ENCODE data around the gene GCFC2. TPM values are rescaled to one million over a fixed set of nuclear protein-coding genes. Genes with fewer than 3 reads are reported as not detected.

The GCFC2 gene
- total and polyA plus RNA-seq, 12 donors = 7.7 to 23.0 (median 12.8) TPM

GRCh38 chr2:75655861-75656260 lies 54.9 kb downstream of the GCFC2 start:
- 83 to 86% methylated on average over 1 of the region's 1 CpG for WGBS, 2 donors
- H3K27me3 ChIP-seq = no peaks in the 10 kb centered on the region
- no peak overlapping the region for H3K27ac ChIP-seq
- DNase-seq (no peak), ATAC-seq (no peak)
- intact Hi-C loops (cut with DNase I) = no loop called here
- H3K36me3 ChIP-seq = peaks cover 0 to 100% (median 69%) of the 10 kb centered on the region in 9 donors
- peaks cover 0 to 22% (median 0%) of the 10 kb centered on the region in 11 donors for H3K9me3 ChIP-seq
- no peak for TF ChIP-seq CTCF (IDR thresholded peaks at IDR 0.05)
- no peaks in the 10 kb centered on the region for H3K4me1 ChIP-seq
- H3K4me3 ChIP-seq = no peak overlapping the region

DNA sequence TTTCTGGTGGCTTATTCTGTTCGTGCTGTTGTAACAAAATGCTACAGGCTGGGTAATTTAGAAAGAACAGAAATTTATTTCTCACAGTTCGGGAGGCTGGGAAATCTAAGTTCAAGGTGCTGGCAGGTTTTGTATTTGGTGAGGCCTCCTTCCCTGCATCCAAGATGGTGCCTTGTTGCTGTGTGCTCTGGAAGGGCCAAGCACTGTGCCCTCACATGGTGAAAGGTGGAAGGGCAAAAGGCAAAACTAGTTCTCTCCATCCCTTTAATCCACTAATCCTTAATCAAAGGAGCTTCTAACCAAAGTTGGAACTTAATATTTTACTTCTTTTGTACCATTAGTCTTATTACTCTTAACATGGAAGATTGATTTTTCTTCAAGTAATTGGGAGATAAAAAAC lies 56.7 kb downstream of the GCFC2 start:
- H3K27ac ChIP-seq = no peak overlapping the region
- intact Hi-C loops (cut with DNase I) = no loop called here
- no peak overlapping the region for H3K4me3 ChIP-seq
- no peak for TF ChIP-seq CTCF (IDR thresholded peaks at IDR 0.05)
- H3K27me3 ChIP-seq = no peaks in the 10 kb centered on the region
- H3K9me3 ChIP-seq = peaks cover 0 to 12% (median 0%) of the 10 kb centered on the region in 11 donors
- DNase-seq = no peak
- peaks cover 0 to 7% (median 0%) of the 10 kb centered on the region in 9 donors for H3K4me1 ChIP-seq
- WGBS, 2 donors = 98% methylated on average over 2 of the region's 2 CpGs
- ATAC-seq = no peak
- H3K36me3 ChIP-seq = peaks cover 0 to 100% (median 63%) of the 10 kb centered on the region in 9 donors

DNA sequence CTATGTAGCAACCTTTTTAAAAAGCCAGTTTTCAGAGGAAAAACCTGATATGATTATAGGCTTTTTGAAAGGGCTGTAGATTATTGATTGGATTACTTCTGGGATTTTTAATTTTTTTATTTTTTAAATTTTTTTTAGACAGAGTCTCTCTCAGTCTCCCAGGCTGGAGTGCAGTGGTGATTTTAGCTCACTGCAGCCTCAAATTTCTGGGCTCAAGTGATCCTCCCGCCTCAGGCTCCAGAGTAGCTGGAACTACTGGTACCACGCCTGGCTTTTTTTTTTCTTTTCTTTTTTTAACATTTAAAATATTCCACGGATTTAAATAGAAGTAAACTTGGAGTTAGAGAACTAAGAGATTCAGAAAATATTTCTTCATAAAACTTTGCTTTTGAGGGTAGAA lies 62.9 kb downstream of the GCFC2 start:
- no peak for ATAC-seq
- 81 to 84% methylated on average over 3 of the region's 3 CpGs for WGBS, 2 donors
- Histone ChIP-seq H3K4me3 (peak overlapping the region in 8 of 10 donors; percentile 52 to 99 (median 89)), H3K4me1 (peaks cover 0 to 29% (median 19%) of the 10 kb centered on the region in 9 donors), H3K9me3 (no peaks in the 10 kb centered on the region), H3K27ac (no peak overlapping the region), H3K36me3 (peaks cover 0 to 47% (median 20%) of the 10 kb centered on the region in 9 donors), H3K27me3 (no peaks in the 10 kb centered on the region)
- no peak for TF ChIP-seq CTCF (IDR thresholded peaks at IDR 0.05)
- no peak for DNase-seq
- intact Hi-C loops (cut with DNase I) = loop anchor here in 1 of 10 donors (10.0 kb wide), 1 partner anchor 67 kb away; the partner anchor contains the start of gene GCFC2

DNA sequence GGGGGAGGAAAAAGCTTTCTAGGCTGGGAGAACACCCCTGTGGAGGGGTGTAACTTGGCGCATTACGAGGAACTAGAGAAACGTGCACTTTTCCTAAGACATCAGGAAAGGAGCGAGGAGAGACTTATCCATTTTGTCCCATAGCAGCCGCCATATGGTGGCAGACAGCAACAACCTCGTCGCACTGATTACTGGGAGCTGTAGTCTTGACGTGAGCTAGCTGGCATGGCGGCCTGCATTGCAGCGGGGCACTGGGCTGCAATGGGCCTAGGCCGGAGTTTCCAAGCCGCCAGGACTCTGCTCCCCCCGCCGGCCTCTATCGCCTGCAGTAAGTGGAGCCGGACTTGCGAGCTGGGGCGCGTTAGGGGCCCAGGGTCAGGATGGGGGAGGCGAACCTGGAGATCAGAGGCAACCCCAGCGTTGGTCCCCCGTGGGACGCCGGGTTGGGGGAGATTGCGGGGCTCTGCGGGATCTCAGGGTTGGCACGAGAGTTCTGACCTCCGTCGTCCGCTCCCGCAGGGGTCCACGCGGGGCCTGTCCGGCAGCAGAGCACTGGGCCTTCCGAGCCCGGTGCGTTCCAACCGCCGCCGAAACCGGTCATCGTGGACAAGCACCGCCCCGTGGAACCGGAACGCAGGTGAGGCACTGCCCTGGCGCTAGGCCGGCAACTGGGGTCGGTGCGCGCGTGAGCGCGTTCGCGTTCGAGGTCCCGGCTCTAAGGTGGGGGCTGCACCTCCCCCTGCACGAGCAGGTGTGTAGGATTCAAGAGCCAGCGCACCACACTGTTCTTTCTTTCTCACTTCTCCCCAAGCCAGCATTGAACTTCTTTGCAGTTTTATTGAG lies 63.9 kb downstream of the GCFC2 start, which contains the start of gene MRPL19:
Gene MRPL19 (plus strand): TSS at position 201 of the 843 bp plus-strand sequence. CDS start 25 bp downstream, at position 226.
- H3K27me3 ChIP-seq = no peaks in the 10 kb centered on the region
- peak; percentile 99 for ATAC-seq
- WGBS, 2 donors = 0% methylated on average over 60 of the region's 60 CpGs
- TF ChIP-seq CTCF (IDR thresholded peaks at IDR 0.05) = no peak
- H3K4me3 ChIP-seq = peak within 1 kb of the TSS; percentile 52 to 99 (median 89)
- no peaks in the 10 kb centered on the region for H3K9me3 ChIP-seq
- H3K36me3 ChIP-seq = peaks cover 0 to 38% (median 13%) of the 10 kb centered on the region in 9 donors
- H3K27ac ChIP-seq = peak within 1 kb of the TSS in 9 of 10 donors; percentile 64 to 90 (median 79)
- intact Hi-C loops (cut with DNase I) = loop anchor here in 1 of 10 donors (10.0 kb wide), 1 partner anchor 68 kb away; the partner anchor contains the start of gene GCFC2
- peaks cover 0 to 29% (median 19%) of the 10 kb centered on the region in 9 donors for H3K4me1 ChIP-seq
- DNase-seq = peak; percentile 70 to 95
